Measurements from ENCODE around the gene FXYD1.

Gene FXYD1

DNA sequence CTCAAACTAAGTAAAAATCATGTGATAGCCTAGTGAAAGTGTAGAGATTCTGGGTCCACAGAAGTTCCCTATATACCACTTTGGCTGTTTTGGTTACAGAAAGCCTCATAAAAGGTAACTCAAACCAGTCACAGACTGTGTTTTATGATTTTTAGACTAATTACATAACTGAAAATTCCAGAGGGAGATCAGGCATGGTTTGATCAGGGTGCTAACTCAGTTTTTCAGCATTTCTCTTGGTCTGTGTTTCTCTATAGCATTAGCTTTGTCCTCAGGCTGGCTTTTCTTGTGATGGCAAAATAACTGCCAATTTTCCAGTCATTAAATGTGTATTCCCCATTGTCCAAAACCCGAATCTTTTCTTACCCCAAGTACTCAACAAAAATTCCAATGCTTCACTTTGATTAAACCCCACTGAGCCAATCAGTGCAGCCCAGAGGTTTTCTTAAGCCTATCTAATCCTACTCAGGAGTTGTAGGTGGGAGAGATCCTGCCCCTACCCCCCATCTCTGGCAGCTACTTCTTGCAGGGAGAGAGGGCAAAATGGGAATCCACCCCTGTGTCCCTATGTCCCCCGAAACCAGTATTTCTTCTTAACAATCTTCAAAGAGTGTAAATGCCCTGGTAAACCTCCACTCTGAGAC lies 31.6 kb upstream of the FXYD1 start:
- in situ Hi-C loops (cut with MboI; ENCODE audit: low sequenced_read_pairs): no loop called here

DNA sequence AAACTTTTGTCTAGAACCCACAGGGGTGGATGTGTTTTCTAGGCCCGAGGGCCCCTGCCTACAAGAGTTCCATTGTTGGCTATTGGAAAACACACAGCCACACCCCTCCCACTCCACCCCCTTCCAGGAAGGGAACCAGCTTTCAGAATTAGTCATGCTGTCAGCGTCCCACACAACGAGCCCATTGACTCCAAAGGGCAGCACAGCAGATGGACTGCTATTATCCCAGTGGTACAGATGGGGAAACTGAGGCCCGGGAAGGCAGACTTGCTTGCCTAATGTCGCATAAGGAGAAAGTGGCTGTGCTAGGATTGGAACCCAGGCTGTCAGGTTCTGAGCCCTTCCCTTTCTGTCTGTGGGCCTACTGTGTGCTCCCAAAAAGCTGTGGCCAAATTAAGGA lies 31.1 kb upstream of the FXYD1 start:
- in situ Hi-C loops (cut with MboI; ENCODE audit: low sequenced_read_pairs): no loop called here

GRCh38 chr19:35108730-35109129 lies 29.9 kb upstream of the FXYD1 start:
- in situ Hi-C loops (cut with MboI; ENCODE audit: low sequenced_read_pairs): no loop called here

DNA sequence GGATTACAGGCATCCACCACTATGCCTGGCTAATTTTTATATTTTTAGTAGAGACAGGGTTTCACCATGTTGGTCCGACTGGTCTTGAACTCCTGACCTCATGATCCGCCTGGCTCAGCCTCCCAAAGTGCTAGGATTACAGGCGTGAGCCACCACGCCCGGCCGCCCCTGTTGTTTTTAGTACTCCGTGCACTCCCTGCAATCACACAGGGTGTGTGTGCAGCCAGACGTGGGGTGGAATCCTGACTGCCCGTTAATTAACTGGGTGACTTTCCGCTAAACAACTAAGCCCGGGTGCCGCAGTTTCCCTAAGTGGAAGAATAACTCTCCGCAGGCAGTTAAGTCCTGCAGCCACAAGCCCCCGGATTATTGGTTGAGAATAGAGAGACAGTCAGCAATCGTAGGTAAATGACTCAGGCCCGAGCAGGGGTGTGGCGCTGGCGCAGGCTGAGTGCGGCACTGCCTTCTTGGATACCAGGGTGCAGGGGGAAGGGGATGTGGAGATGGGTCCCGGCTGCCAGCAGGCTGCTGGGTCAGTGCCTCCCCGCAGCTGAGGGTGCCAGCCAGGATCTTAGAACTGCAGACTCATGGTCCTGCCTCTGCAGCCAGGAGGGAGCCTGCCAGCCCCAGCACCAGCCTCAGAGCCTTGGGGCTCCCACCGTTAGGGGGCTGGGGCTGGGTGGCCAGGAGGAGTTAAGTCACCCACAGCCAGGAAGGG lies 29.1 kb upstream of the FXYD1 start:
- in situ Hi-C loops (cut with MboI; ENCODE audit: low sequenced_read_pairs): no loop called here

DNA sequence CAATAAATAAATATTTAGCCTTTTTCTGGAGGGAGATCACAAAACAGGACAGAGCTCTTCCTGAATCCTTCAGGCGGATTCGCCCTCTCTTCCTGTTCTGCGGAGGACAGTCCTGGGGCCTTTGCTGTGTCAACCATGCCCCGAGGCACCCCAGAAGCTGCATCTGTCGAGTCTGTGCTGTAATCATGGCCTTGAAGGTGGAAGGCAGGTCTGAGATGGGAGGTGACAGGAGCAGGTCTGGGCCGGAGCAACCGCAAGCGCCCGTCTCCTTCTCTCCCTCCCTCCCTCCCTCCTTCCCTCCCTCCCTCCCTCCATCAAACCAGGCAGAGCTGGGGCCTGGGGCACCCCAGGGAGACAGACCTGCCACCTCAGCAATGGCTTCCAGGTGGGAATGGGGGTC lies 27.6 kb upstream of the FXYD1 start:
- in situ Hi-C loops (cut with MboI; ENCODE audit: low sequenced_read_pairs): no loop called here

- in situ Hi-C loops (cut with MboI; ENCODE audit: low sequenced_read_pairs): no loop called here
Measured at GRCh38 chr19:35112995-35113688, 25.5 kb upstream of the FXYD1 start.

- in situ Hi-C loops (cut with MboI; ENCODE audit: low sequenced_read_pairs): no loop called here
Measured at GRCh38 chr19:35114353-35115176, 24.1 kb upstream of the FXYD1 start.

GRCh38 chr19:35115177-35115951 lies 23.3 kb upstream of the FXYD1 start, which contains the start of gene FXYD3:
Gene FXYD3, plus strand, starts transcription at chr19:35115823. Its CDS starts 3,554 bp downstream, at chr19:35119377.
- in situ Hi-C loops (cut with MboI; ENCODE audit: low sequenced_read_pairs): no loop called here

DNA sequence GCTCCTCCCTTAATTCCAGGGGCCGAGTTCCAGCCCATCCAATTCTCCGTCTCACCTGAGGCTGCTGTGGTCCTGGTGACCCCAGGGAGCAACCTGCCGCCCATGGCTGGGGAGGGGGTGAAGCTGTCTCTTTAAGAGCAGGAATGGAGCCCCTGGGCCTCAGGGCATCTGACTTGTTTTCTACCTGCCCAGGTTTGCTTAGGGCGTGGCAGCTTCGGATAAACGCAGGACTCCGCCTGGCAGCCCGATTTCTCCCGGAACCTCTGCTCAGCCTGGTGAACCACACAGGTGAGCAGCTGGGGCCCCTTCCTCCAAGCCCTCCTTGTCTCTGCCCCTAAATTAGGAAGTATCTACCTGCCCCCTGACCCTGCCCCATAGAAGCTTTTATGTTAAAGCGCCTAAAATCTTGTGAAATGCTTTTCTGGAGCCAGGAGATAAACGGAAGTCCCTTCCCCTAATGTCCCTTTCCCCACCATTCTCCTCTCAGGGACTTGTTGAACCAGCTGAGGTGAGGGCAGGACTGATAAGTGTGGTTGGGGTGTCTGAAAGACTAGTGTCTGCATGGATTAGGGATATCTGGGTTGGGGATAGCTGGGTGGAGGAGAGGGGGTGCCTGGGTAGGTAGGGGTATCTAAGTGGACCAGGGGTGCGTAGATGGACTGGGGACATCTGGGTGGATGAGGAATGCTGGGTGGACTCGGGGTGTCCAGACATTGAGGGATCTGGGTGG lies 22.4 kb upstream of the FXYD1 start:
- in situ Hi-C loops (cut with MboI; ENCODE audit: low sequenced_read_pairs): no loop called here

- in situ Hi-C loops (cut with MboI; ENCODE audit: low sequenced_read_pairs): no loop called here
Measured at GRCh38 chr19:35117116-35117515, 21.5 kb upstream of the FXYD1 start.

DNA sequence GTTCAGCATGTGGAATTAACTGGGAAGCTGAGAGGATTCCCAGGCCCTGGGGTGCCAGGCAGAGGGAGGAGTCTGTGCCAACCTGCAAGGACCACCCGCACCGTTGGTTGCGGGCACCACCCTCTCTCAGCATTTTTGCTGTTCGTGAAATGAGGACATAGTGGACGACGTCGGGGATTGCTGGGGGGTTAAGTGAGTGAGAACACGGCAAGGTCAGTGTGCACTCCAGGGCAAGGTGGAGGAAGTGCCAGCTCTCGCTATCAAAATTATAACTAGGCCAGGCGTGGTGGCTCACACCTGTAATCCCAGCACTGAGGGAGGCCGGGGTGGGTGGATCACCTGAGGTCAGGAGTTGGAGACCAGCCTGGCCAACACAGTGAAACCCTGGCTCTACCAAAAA lies 20.8 kb upstream of the FXYD1 start:
- in situ Hi-C loops (cut with MboI; ENCODE audit: low sequenced_read_pairs): no loop called here

DNA sequence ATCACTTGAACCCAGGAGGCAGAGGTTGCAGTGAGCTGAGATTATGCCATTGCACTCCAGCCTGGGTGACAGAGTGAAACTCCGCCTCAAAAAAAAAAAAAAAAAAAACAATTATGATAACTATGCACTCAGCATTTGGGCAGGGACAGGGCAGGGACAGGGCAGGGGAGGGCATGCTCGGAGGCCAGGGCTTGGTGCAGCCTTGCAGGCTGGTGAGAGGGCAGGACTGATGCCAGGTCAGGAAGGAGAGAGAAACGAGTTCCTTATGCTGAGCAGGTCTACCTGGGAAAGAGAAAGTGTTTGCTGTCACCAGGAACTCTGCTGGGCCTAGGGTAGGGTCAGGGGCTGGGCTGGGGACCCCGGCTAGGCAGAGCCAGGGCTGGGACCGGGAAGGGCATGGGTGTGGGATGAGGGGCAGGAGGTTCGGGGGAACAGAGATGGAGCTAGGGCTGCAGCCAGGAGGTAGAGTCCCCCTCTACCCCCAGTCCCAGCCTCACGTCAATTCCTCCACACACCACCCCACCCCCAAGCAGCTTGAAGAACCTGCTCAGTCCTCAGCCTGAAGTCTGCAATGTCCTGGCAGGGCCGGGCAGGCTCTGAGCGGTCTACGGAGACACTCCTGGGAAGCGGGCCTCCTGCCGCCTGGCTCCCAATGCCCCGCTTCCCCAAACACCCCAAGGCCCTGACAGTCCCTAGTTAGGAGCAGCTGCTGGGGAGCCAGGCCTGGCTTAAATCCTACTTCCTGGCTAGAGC lies 20.2 kb upstream of the FXYD1 start:
- in situ Hi-C loops (cut with MboI; ENCODE audit: low sequenced_read_pairs): no loop called here

GRCh38 chr19:35119091-35119490 lies 19.5 kb upstream of the FXYD1 start:
- in situ Hi-C loops (cut with MboI; ENCODE audit: low sequenced_read_pairs): no loop called here

DNA sequence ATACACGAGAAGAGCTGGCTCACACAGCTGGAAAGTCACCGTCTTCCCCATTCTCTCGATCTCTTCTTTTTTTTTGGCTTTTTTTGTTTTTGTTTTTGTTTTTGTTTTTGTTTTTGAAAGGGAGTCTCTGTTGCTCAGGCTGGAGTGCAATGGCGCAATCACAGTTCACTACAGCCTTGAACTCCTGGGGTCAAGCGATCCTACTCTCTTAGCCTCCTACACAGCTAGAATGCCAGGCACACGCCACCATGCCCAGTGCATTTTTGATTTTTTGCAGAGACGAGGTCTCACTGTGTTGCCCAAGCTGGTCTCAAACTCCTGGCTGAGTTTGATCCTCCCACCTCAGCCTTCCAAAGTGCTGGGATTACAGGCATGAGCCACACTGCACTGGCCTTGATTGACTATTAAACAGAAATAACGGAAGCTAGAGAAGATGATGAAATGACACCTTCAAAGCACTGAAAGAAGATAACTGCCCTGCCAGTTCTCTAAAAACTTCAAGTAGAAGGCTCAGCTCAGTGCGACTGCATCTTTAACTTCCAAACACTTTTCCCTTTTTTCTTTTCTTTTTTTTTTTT lies 19.0 kb upstream of the FXYD1 start:
- in situ Hi-C loops (cut with MboI; ENCODE audit: low sequenced_read_pairs): no loop called here

DNA sequence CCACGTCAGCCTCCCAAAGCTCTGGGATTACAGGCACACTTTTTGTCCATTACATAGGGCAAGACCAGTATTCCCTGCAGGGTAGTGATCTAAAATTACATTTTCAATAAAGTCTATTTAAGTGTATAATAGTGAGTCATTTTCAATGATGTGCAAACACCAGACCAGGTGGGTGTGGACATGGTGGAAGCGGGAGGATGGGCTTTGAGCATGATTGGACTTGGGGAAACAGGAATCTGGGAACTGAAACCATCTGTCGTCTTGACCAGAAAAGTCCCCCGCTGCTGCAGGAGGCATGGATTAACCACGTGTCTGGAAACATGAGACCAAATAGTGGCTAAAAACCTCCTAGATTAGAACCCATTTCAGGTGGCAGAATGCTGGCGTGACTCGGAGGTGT lies 18.1 kb upstream of the FXYD1 start:
- in situ Hi-C loops (cut with MboI; ENCODE audit: low sequenced_read_pairs): no loop called here

DNA sequence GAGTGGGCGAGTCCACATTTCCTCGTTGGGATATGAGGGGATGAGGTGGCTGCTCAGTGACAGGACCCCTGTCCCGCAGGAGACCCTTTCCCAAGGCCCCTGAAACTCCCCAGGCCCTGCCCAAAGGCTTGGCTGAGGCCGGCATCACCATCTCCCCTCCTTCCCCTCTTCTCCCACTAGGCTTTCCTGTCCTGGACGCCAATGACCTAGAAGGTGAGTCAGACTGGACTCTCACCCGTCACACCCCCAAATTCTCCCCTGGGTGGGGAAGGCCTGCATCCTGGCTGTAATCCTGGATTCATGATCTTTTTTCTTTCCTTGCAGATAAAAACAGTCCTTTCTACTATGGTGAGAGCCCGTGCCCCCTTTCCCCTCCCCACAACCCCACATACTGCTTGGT lies 17.7 kb upstream of the FXYD1 start:
- in situ Hi-C loops (cut with MboI; ENCODE audit: low sequenced_read_pairs): no loop called here

DNA sequence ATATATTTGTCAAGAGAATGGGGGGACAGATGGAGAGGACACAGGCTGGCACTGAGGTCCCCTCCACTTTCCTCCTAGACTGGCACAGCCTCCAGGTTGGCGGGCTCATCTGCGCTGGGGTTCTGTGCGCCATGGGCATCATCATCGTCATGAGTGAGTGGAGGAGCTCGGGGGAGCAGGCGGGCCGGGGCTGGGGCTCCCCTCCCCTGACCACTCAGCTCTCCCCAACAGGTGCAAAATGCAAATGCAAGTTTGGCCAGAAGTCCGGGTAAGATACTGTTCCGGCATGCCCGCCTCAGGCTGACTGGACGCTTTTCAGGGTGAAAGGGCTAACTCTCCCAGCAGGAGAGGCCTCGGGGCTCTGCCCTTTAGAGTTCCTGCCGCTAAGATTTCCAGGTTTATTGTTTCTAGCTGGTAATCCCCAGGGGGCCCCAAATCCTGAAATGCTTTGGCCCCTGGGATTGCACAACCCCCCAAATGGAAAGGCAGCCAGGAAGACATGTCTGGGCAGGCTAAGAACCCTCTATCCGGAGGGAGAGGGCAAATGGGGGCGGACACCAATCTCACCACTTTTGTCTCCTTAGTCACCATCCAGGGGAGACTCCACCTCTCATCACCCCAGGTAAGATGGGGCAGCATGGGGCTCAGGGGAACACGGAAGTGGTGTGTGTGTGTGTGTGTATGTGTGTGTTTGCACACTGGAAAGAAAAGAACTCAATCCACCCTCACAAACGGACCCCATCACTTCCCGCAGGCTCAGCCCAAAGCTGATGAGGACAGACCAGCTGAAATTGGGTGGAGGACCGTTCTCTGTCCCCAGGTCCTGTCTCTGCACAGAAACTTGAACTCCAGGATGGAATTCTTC lies 15.7 kb upstream of the FXYD1 start:
- in situ Hi-C loops (cut with MboI; ENCODE audit: low sequenced_read_pairs): no loop called here

DNA sequence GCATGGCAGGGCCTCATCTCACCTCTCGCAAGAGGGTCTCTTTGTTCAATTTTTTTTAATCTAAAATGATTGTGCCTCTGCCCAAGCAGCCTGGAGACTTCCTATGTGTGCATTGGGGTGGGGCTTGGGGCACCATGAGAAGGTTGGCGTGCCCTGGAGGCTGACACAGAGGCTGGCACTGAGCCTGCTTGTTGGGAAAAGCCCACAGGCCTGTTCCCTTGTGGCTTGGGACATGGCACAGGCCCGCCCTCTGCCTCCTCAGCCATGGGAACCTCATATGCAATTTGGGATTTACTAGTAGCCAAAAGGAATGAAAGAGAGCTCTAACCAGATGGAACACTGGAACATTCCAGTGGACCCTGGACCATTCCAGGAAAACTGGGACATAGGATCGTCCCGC lies 15.1 kb upstream of the FXYD1 start:
- in situ Hi-C loops (cut with MboI; ENCODE audit: low sequenced_read_pairs): no loop called here

All from HL-60/S4 treated with phorbol 12-myristate 13-acetate at 8.2 ng/mL for 4 days and 3 days (cell line).